Lung (tissue), 12 donors: ENCODE measurements around the gene ABCG5. TPM values are rescaled to one million over a fixed set of nuclear protein-coding genes. Genes with fewer than 3 reads are reported as not detected.

Experiments
- ATAC-seq: fragments of 200-7000 bp; cut with Tn5 transposase; one replicate; pipeline ENCODE4 v1.9.1; 2020; ENCODE audit warnings: moderate number of reproducible peaks; ENCODE audit not compliant: insufficient read depth, low FRiP score
- DNase-seq, 3 donors: peaks; one replicate each; pipeline ENCODE4 v3.0.0-alpha.2; 2013 to 2017
- H3K27ac ChIP-seq, 2 donors: one replicate each; pipeline ENCODE4 v1.5.1; 2013; ENCODE audit warnings: mild to moderate bottlenecking in 2 of 2, moderate library complexity in 2 of 2, control low read depth in 1 of 2, inconsistent platforms in 1 of 2, low read depth in 1 of 2, low read length in 1 of 2
- H3K27me3 ChIP-seq, 3 donors: one replicate each; pipeline ENCODE4 v1.5.1; 2013; ENCODE audit warnings: low read length in 2 of 3; ENCODE audit not compliant: control insufficient read depth in 3 of 3, insufficient read depth in 3 of 3
- H3K36me3 ChIP-seq, 4 donors: one replicate each; pipeline ENCODE4 v1.5.1; 2013; ENCODE audit warnings: low read length in 4 of 4, mild to moderate bottlenecking in 1 of 4, moderate library complexity in 1 of 4; ENCODE audit not compliant: control insufficient read depth in 4 of 4, insufficient read depth in 4 of 4
- H3K4me1 ChIP-seq, 5 donors: one replicate each; pipeline ENCODE4 v1.5.1; 2013; ENCODE audit warnings: low read length in 5 of 5, mild to moderate bottlenecking in 2 of 5, moderate library complexity in 1 of 5; ENCODE audit not compliant: control insufficient read depth in 5 of 5, insufficient read depth in 5 of 5
- H3K4me3 ChIP-seq: one replicate; pipeline ENCODE4 v1.5.1; 2013; ENCODE audit warnings: mild to moderate bottlenecking, control low read depth, moderate library complexity
- H3K9ac ChIP-seq, 2 donors: one replicate each; pipeline ENCODE4 v1.5.1; 2013; ENCODE audit warnings: low read length in 2 of 2, control low read depth in 1 of 2; ENCODE audit not compliant: insufficient read depth in 1 of 2
- H3K9me3 ChIP-seq, 4 donors: one replicate each; pipeline ENCODE4 v1.5.1; 2013; ENCODE audit warnings: low read length in 3 of 4, mild to moderate bottlenecking in 1 of 4, moderate library complexity in 1 of 4; ENCODE audit not compliant: control insufficient read depth in 4 of 4, insufficient read depth in 3 of 4
- CTCF ChIP-seq: IDR thresholded peaks from 2 replicates; pipeline ENCODE4 v1.5.1; 2012; ENCODE audit warnings: mild to moderate bottlenecking; ENCODE audit errors: control extremely low read depth, extremely low read depth
- WGBS, 2 donors: extraction: QIAGEN DNeasy Blood & Tissue Kit; methylation state at CpG; one replicate each; pipeline ENCODE4 v1.1.7; 2013; 5-methylcytosine and 5-hydroxymethylcytosine counted together
- polyA plus RNA-seq, 2 donors: library from polyadenylated mRNA; stranded (reverse); fragments of 200-250 nt; gene quantifications; one replicate each; pipeline ENCODE4 v1.2.1, GENCODE V29; 2013
- total RNA-seq, 2 donors: library from RNA; depleted of rRNA in 1 of 2; stranded (reverse); fragments of >200 nt in 1 of 2; gene quantifications; one replicate each; pipeline ENCODE4 v1.2.1, GENCODE V29; 2014 to 2021
- donor health status: control.
- donor health status: control.
- donor health status: Bipolar disorder and iron deficiency.
- donor health status: healthy.
- donor health status: DM: yes; HTN: yes; CAD: no.

ABCG5 gene
- total and polyA plus RNA-seq, 4 donors, result 0.09 TPM; not detected in 3

DNA sequence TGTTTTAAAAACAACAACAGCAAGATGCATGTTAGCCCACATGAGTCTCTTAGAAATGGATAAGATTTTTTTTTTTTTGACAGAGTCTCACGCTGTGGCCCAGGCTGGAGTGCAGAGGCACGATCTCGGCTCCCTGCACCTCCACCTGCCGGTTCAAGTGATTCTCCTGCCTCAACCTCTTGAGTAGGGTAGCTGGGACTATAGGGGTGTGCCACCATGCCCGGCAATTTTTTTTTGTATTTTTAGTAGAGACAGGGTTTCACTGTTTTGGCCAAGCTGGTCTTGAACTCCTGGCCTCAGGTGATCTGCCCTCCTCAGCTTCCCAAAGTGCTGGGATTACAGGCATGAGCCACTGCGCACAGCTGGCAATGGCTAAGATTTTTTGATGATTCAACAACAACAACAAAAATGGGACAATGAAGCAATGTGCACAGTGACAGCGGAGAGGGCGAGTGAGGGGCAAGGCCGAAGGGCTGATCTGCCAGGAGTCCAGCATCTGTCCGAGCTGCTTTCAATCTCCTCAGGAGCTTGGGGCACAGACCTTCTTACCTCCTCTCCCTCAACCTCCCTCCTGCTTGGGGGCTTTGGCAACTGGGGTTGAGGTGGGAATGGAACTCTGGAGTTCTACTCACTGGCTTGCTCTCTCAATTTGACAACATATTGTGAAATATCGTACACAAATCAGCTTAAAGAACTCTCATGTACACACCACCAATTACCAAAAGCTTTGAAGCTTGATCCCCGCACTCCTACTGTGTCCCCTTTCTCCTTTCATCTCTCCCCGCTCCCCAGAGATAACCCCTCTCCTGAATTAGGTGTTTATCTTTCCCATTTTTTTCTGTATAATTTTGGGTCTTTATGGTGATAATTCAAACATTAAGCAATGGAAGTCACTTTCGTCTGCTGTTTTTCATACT is 3.6 kb upstream of the ABCG5 start:
- no peaks in the 10 kb centered on the region for H3K27me3 ChIP-seq
- H3K27ac ChIP-seq, result no peak overlapping the region
- H3K36me3 ChIP-seq, result no peaks in the 10 kb centered on the region
- H3K4me3 ChIP-seq, result no peak overlapping the region
- ATAC-seq (no peak), DNase-seq (no peak)
- H3K9me3 ChIP-seq, result no peaks in the 10 kb centered on the region
- 89 to 96% methylated on average over 14 of the region's 14 CpGs for WGBS, 2 donors
- no peaks in the 10 kb centered on the region for H3K4me1 ChIP-seq
- TF ChIP-seq CTCF, result no peak
- H3K9ac ChIP-seq, result no peak overlapping the region

- Histone ChIP-seq H3K27me3 (no peaks in the 10 kb centered on the region), H3K36me3 (no peaks in the 10 kb centered on the region), H3K9me3 (no peaks in the 10 kb centered on the region), H3K4me1 (no peaks in the 10 kb centered on the region), H3K27ac (no peak overlapping the region), H3K4me3 (no peak overlapping the region), H3K9ac (no peak overlapping the region)
- no peak for ATAC-seq
- DNase-seq, result no peak
- TF ChIP-seq CTCF, result no peak
- WGBS, 2 donors, result 73 to 93% methylated on average over 5 of the region's 5 CpGs
Observed at GRCh38 chr2:43840965-43841364, 2.3 kb upstream of the ABCG5 start.

- Histone ChIP-seq H3K9me3 (no peaks in the 10 kb centered on the region), H3K36me3 (no peaks in the 10 kb centered on the region), H3K4me3 (no peak overlapping the region), H3K4me1 (no peaks in the 10 kb centered on the region), H3K9ac (no peak overlapping the region), H3K27me3 (no peaks in the 10 kb centered on the region), H3K27ac (no peak overlapping the region)
- ATAC-seq, result no peak
- no peak for TF ChIP-seq CTCF
- no peak for DNase-seq
- 80% methylated on average over 14 of the region's 14 CpGs for WGBS, 2 donors
Observed at GRCh38 chr2:43839776-43840564, 1.3 kb upstream of the ABCG5 start.
